HepG2 (cell line): ENCODE measurements around the gene RPTOR. TPM values are rescaled to one million over a fixed set of nuclear protein-coding genes. Genes with fewer than 3 reads are reported as not detected.
A peak's percentile ranks its signal among the peaks of the same experiment; 100 is the strongest.

ENCODE experiments used
- ATAC-seq: fragments of 200-7000 bp; cut with Tn5 transposase; 3 replicates; pipeline ENCODE4 v1.9.1; 2020; ENCODE audit warnings: mild to moderate bottlenecking, moderate library complexity
- BruUV-seq: library from RNA; stranded (reverse); fragments of 400-500 nt; replicated peaks from 2 replicates; lab custom pipeline; 2021; lab: Mats Ljungman, UMichigan
- CTCF ChIA-PET: fragments of 300-600 bp; formaldehyde crosslinking; extraction: SDS; loops from one replicate; lab custom pipeline; 2021; ENCODE audit warnings: low total read pairs, inconsistent platforms, low intra/inter-chr PET ratio; lab: Yijun Ruan, JAX
- POLR2A ChIA-PET: fragments of 350-600 bp; sonication (Branson Sonifier 250); formaldehyde crosslinking; loops from one replicate; lab custom pipeline; 2020; ENCODE audit warnings: antibody characterized with exemption, inconsistent platforms; lab: Yijun Ruan, JAX
- DNase-seq: peaks from one replicate; pipeline ENCODE4 v3.0.0-alpha.2; 2015; ENCODE audit warnings: low spot score
- FAIRE-seq: peaks from 3 replicates; lab custom pipeline; 2011; peaks lifted over from hg19 to GRCh38; lab: Jason Lieb, UNC
- H2AFZ ChIP-seq: one replicate; pipeline ENCODE4 v1.6.1; 2011; ENCODE audit warnings: low read length, inconsistent platforms
- H3K27ac ChIP-seq: fragments of 300-600 bp; 3 replicates; pipeline ENCODE4 v1.8.0; 2011; ENCODE audit warnings: mixed run types, mild to moderate bottlenecking, mixed read lengths, low read length, inconsistent platforms; ENCODE audit not compliant: insufficient read depth; ENCODE audit errors: extremely low read length
- H3K27me3 ChIP-seq, 2 experiments: fragments of 200-600 bp in 1 of 2; 2 replicates in 1 of 2; 3 replicates in 1 of 2; pipeline versions ENCODE4 v1.6.0 to v1.8.0; 2011; ENCODE audit warnings: low read length in 2 of 2, mild to moderate bottlenecking in 2 of 2, moderate library complexity in 2 of 2, inconsistent platforms in 1 of 2; ENCODE audit not compliant: insufficient read depth in 2 of 2, control insufficient read depth in 1 of 2
- H3K36me3 ChIP-seq, 2 experiments: fragments of 200-600 bp in 1 of 2; replicated peaks in 1 of 2; 2 replicates in 1 of 2; 3 replicates in 1 of 2; pipeline versions ENCODE4 v1.5.1 to v1.8.0; 2011; ENCODE audit warnings: low read length in 2 of 2, inconsistent platforms in 1 of 2; ENCODE audit not compliant: insufficient read depth in 2 of 2, control insufficient read depth in 1 of 2
- H3K4me1 ChIP-seq: 2 replicates; pipeline ENCODE4 v1.5.1; 2012; ENCODE audit warnings: low read length, inconsistent platforms; ENCODE audit not compliant: insufficient read depth
- H3K4me2 ChIP-seq: 2 replicates; pipeline ENCODE4 v1.6.0; 2011; ENCODE audit warnings: low read depth, low read length, inconsistent platforms
- H3K4me3 ChIP-seq, 3 experiments: fragments of 200-600 bp in 1 of 3; sonication (generic), shearing (Covaris generic) in 1 of 3; replicated peaks in 1 of 3; 2 replicates each; pipeline ENCODE4 v1.5.1; 2011 to 2016; ENCODE audit warnings: low read length in 3 of 3, inconsistent platforms in 2 of 3, low read depth in 2 of 3, mild to moderate bottlenecking in 2 of 3, control low read depth in 1 of 3, mixed read lengths in 1 of 3; ENCODE audit not compliant: insufficient read depth in 1 of 3
- H3K79me2 ChIP-seq: one replicate; pipeline ENCODE4 v1.6.1; 2011; ENCODE audit warnings: low read length, inconsistent platforms; ENCODE audit not compliant: insufficient read depth
- H3K9ac ChIP-seq: 2 replicates; pipeline ENCODE4 v1.6.0; 2011; ENCODE audit warnings: mild to moderate bottlenecking, low read depth, low read length, inconsistent platforms; ENCODE audit not compliant: insufficient read depth
- H3K9me3 ChIP-seq: 2 replicates; pipeline ENCODE4 v1.5.1; 2012; ENCODE audit warnings: mild to moderate bottlenecking, low read length
- H4K20me1 ChIP-seq: 2 replicates; pipeline ENCODE4 v1.6.0; 2011; ENCODE audit warnings: inconsistent platforms, mild to moderate bottlenecking, low read length, moderate library complexity; ENCODE audit not compliant: insufficient read depth
- CEBPG ChIP-seq: IDR thresholded peaks from 2 replicates; pipeline ENCODE4 v1.6.1; 2016
- EED ChIP-seq: sonication (generic); formaldehyde crosslinking; IDR thresholded peaks from 2 replicates; pipeline ENCODE4 v1.5.0; 2020; ENCODE audit warnings: mild to moderate bottlenecking, missing genetic modification reagents
- FOSL2 ChIP-seq: sonication (generic); formaldehyde crosslinking; IDR thresholded peaks from 2 replicates; pipeline ENCODE4 v1.4.0; 2020; ENCODE audit warnings: missing genetic modification reagents
- KLF13 ChIP-seq: sonication (generic); formaldehyde crosslinking; IDR thresholded peaks from 2 replicates; pipeline ENCODE4 v1.4.0; 2020; ENCODE audit warnings: mild to moderate bottlenecking, missing genetic modification reagents
- NBN ChIP-seq: fragments of 450-650 bp; conservative IDR thresholded peaks from 2 replicates; pipeline ENCODE4 v1.6.1; 2017
- NFKB2 ChIP-seq: sonication (generic); formaldehyde crosslinking; IDR thresholded peaks from 2 replicates; pipeline ENCODE4 v1.4.0; 2020; ENCODE audit warnings: missing genetic modification reagents, borderline replicate concordance
- PATZ1 ChIP-seq: sonication (generic); formaldehyde crosslinking; IDR thresholded peaks from 2 replicates; pipeline ENCODE4 v1.4.0; 2020; ENCODE audit warnings: missing genetic modification reagents
- TCF7 ChIP-seq: sonication (generic); IDR thresholded peaks from 2 replicates; pipeline ENCODE4 v1.6.1; 2016; ENCODE audit warnings: antibody characterized with exemption, low read depth
- THRA ChIP-seq: sonication (generic); formaldehyde crosslinking; IDR thresholded peaks from 2 replicates; pipeline ENCODE4 v1.4.0; 2020; ENCODE audit warnings: missing genetic modification reagents, borderline replicate concordance
- ZFP91 ChIP-seq: sonication (generic); formaldehyde crosslinking; IDR thresholded peaks from 2 replicates; pipeline ENCODE4 v1.9.0; 2022; ENCODE audit warnings: missing genetic modification reagents, mild to moderate bottlenecking, borderline replicate concordance
- ZNF10 ChIP-seq: sonication (generic); formaldehyde crosslinking; IDR thresholded peaks from 2 replicates; pipeline ENCODE4 v1.4.0; 2020; ENCODE audit warnings: mild to moderate bottlenecking, low read depth, missing genetic modification reagents, borderline replicate concordance
- ZNF143 ChIP-seq: sonication (generic); formaldehyde crosslinking; IDR thresholded peaks from 2 replicates; pipeline ENCODE4 v1.4.0; 2020; ENCODE audit warnings: missing genetic modification reagents
- ZNF251 ChIP-seq: sonication (generic); formaldehyde crosslinking; IDR thresholded peaks from 2 replicates; pipeline ENCODE4 v1.9.0; 2021; ENCODE audit warnings: mild to moderate bottlenecking, missing genetic modification reagents
- WGBS: methylation state at CpG from one replicate; pipeline ENCODE4 v1.1.6; 2017; ENCODE audit warnings: low lambda C conversion rate; 5-methylcytosine and 5-hydroxymethylcytosine counted together
- in situ Hi-C: cut with HindIII; loops from 2 replicates; pipeline ENCODE4 v1.10.0; 2017; ENCODE audit warnings: low pct_unique_long_range_greater_than_20kb; ENCODE audit not compliant: extremely low pct_ligation_motif_present
- intact Hi-C: fragments of 100-400 bp; cut with micrococcal nuclease; formaldehyde crosslinking; loops from one replicate; pipeline ENCODE4 v1.10.0; 2022; ENCODE audit not compliant: unreplicated experiment
- polyA plus RNA-seq, 8 experiments: library from polyadenylated mRNA; depleted of rRNA in 3 of 8; stranded (reverse) in 7 of 8; unstranded in 1 of 8; fragments of >200 nt; fragmentation: Illumina TruSeq in 4 of 8; extraction: Trizol in 4 of 8; gene quantifications; 2 replicates each; pipeline versions ENCODE4 v1.2.1 to v1.2.3, GENCODE V29; 2011 to 2016; ENCODE audit warnings: low read depth in 4 of 8, missing spikeins in 1 of 8, mixed read lengths in 1 of 8; ENCODE audit not compliant: insufficient read depth in 1 of 8
- total RNA-seq, 5 experiments: library from RNA; depleted of rRNA; stranded (reverse); fragments of >200 nt; fragmentation: Illumina TruSeq; extraction: Trizol; gene quantifications; 2 replicates each; pipeline ENCODE4 v1.2.3, GENCODE V29; 2016; ENCODE audit warnings: low read depth in 1 of 5

The RPTOR gene
- total and polyA plus RNA-seq, 2 of the 13 experiments (the other 11 are each of a cell fraction or from before 2014, with no cell fraction given) = 6.6 to 25.3 TPM

- no peaks in the 10 kb centered on the region for H3K9me3 ChIP-seq
- intact Hi-C loops (no loop called here), in situ Hi-C loops (no loop called here)
- H3K9ac ChIP-seq = no peak overlapping the region
- POLR2A ChIA-PET = interaction anchor here (1.2 to 1.3 kb wide), 2 partner anchors 10 kb away, joined by 4 to 5 read pairs; no protein-coding TSS in a partner anchor
- peaks cover 69% of the 10 kb centered on the region for H3K79me2 ChIP-seq
- H3K4me2 ChIP-seq = no peak overlapping the region
- no peaks in the 10 kb centered on the region for H4K20me1 ChIP-seq
- no peaks in the 10 kb centered on the region for H3K4me1 ChIP-seq
- WGBS = 96% methylated on average over 9 of the region's 9 CpGs
- CTCF ChIA-PET = no interaction called here
- TF ChIP-seq FOSL2 (CRISPR knock-in tag) (peak; percentile 47), CEBPG (CRISPR knock-in tag) (no peak), PATZ1 (no peak), TCF7 (no peak)
- DNase-seq = no peak
- FAIRE-seq = no peak
- H3K27ac ChIP-seq = no peak overlapping the region
- H2AFZ ChIP-seq = no peak overlapping the region
- H3K27me3 ChIP-seq = no peaks in the 10 kb centered on the region
- ATAC-seq = no peak
- peaks cover 0 to 6% of the 10 kb centered on the region in 2 experiments; a peak in 1 of 5 replicates for H3K36me3 ChIP-seq
- H3K4me3 ChIP-seq = no peak overlapping the region
- BruUV-seq = no TSS peak
Measured at GRCh38 chr17:80619535-80620235, 75.0 kb downstream of the RPTOR start.

- in situ Hi-C loops = no loop called here
- TF ChIP-seq ZNF143 (CRISPR knock-in tag) (0 out of 2 replicates have a peak, but pooled peaks have one; percentile 17), ZFP91 (CRISPR knock-in tag) (no peak), ZNF251 (CRISPR knock-in tag) (no peak), EED (CRISPR knock-in tag) (no peak), ZNF10 (CRISPR knock-in tag) (no peak), THRA (CRISPR knock-in tag) (no peak), KLF13 (CRISPR knock-in tag) (no peak), NBN (no peak), NFKB2 (CRISPR knock-in tag) (peak; percentile 22; the same call in 1 of the 2 replicates)
- Histone ChIP-seq H2AFZ (no peak overlapping the region), H3K79me2 (peaks cover 58% of the 10 kb centered on the region), H3K4me3 (no peak overlapping the region), H3K36me3 (peaks cover 4 to 8% of the 10 kb centered on the region in 2 experiments; a peak in 2 of 5 replicates), H3K4me2 (no peak overlapping the region), H3K4me1 (no peaks in the 10 kb centered on the region), H3K9me3 (no peaks in the 10 kb centered on the region), H3K9ac (no peak overlapping the region), H3K27me3 (no peaks in the 10 kb centered on the region), H3K27ac (no peak overlapping the region), H4K20me1 (no peaks in the 10 kb centered on the region)
- intact Hi-C loops = no loop called here
- no peak for FAIRE-seq
- 96% methylated on average over 25 of the region's 25 CpGs for WGBS
- ATAC-seq = no peak
- no peak for DNase-seq
- CTCF ChIA-PET = no interaction called here
- POLR2A ChIA-PET = no interaction called here
- no TSS peak for BruUV-seq
Measured at GRCh38 chr17:80621335-80621996, 76.8 kb downstream of the RPTOR start.
